ENCODE measurements around the gene VDR.

Gene VDR

DNA sequence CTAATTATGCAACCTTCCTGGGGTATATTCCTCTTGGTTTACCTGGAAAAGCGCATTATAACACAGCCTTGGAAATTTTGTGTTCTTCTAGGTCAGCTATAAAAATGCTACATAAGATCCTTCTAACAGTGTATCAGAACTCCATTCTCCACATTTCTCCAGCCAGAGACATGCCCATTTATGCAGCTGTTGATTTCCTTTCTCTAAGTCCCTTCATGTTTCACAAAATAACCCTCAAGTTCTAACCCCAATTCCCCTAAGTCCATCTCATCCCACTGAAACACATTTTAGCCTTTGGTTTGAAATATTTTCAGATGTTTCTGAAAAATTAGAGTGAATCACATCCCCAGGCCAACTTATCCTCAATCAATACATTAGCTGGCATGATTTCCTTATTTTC, 64.2 kb downstream of the VDR start:
- intact Hi-C loops (cut with DNase I) = no loop called here
- DNase-seq = no peak

DNA sequence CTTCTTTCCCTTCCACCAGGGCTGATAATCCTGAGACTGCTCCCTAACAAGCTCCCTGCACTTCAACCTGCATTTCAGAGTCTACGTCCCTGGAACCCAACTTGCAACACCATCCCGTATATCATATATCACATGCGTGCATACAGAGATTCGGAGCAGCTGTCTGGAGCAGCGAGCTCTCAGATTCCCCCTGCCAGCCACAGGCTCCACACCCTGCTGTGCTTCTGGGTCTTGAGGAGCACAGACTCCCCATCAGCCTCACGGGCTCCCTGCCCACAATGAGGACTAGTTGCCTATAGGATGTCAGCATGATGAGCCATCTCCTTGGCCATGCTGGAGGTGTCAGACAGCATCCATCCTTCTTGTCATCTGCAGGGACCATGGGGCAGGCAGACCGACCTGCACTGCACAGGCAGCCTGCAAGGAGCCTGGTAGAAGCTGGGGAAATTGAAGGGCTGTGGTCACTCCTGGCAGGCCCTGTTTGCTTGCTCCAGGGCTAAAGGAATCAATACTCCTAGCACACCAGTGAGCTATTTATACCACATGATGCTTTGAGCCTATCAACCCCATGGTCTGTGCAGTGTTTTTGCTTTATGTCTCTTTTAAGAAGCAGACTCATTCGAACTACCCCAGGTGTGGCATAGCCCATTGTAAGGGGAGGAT, 65.4 kb downstream of the VDR start:
- DNase-seq = no peak
- intact Hi-C loops (cut with DNase I) = loop anchor here (2.0 to 5.0 kb wide), 4 partner anchors 42 to 187 kb away; no protein-coding TSS in a partner anchor

DNA sequence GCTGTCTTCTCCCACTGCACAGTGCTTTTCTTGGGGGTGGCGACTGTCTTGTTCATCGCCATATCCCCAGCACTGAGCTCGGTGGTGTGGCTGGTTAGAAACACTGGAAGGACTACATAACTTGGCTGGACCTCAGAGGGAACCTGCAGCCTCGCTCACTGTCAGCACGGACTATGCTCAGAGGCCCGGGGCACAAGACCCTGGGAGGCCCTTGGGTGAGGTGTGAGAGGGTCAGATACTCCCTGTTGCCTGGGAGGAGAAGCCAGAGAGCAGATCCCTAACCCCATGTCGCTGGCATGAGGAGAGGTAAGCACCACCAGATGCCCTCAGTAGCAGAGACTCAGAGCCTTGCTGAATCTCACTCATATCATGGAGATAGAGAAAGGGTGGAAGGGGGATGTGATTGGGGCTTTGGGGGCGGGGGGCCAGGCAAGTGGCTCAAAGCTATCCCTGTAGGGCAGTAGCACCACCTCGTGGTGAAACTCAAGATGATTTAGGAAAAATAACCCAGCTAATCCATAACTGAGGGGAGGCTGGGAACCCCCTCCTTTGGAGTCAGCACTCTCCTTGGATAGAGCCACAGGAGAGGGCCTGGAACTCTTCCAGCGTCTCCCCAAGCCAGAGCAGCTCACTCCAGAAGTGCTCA, 66.4 kb downstream of the VDR start:
- intact Hi-C loops (cut with DNase I) = loop anchor here (2.0 to 5.0 kb wide), 4 partner anchors 41 to 186 kb away; no protein-coding TSS in a partner anchor
- peak in 35 of 42 donors; percentile 25 to 87 (median 55) for DNase-seq

DNA sequence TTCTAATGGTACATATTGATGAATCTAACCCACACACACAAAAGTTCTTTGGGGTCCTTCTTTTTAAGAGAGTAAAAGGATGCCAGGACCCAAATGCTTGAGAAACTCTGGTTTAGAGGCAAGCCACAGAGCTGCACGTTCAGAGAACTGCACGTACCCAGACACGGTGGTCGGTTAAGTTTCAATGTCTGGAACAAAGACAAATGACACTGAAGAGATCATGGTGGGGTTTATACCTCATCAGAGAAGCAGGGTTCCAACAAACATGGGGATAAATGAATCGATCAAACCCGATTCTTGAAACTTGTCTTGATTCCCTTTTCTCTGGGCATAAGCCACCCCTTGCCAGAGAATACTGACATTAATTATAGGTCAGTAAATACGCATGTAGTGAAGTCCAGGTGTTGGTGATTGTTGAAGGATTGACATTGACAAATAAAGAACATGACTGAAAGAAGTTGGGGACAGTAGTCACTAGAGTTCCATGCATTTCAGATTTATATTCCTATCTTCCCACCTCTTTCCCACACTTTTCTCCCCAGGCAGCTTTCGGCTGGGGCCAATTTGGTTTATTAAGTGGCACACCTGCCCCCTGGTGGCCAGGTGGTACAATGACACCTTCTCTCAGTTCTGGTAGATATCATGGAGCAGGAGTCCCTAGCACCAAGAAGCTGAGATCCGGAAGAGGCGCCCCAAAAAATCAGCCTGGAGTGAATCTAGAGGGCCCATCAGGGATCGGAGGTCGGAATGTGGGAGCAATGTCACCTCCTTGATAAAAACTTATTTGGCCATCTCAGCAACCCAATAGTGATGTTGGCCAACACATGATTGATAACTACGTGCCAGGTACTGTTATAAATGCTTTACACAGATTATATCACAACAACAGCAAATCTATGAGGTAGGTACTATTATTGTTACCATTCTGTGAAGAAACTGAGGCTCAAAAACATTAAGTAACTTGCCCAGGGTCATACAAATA, 67.3 kb downstream of the VDR start:
- intact Hi-C loops (cut with DNase I) = loop anchor here (2.0 to 5.0 kb wide), 4 partner anchors 40 to 185 kb away; no protein-coding TSS in a partner anchor

DNA sequence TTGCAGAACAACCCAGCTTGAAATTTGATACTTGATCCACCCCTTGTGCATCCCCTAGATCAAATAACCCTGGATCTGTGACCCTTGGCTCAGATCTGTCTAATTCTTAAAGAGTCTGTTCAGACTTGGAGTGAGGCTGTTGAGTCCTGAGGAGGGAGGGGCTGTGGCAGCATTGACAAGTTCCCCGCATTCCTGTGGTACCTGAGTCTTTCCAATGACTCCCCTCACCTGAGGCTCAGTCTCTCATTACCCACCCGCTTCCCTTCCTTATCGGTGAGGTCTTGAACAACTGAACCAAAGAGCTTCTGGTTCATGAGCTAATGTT, 69.0 kb downstream of the VDR start:
- intact Hi-C loops (cut with DNase I) = loop anchor here (5.0 kb wide), 3 partner anchors 38 to 183 kb away; no protein-coding TSS in a partner anchor
- DNase-seq = no peak

More for the DNA sequence above, 67.3 kb downstream of the VDR start:
- DNase-seq = peak; percentile 53 to 88 (median 76)

DNA sequence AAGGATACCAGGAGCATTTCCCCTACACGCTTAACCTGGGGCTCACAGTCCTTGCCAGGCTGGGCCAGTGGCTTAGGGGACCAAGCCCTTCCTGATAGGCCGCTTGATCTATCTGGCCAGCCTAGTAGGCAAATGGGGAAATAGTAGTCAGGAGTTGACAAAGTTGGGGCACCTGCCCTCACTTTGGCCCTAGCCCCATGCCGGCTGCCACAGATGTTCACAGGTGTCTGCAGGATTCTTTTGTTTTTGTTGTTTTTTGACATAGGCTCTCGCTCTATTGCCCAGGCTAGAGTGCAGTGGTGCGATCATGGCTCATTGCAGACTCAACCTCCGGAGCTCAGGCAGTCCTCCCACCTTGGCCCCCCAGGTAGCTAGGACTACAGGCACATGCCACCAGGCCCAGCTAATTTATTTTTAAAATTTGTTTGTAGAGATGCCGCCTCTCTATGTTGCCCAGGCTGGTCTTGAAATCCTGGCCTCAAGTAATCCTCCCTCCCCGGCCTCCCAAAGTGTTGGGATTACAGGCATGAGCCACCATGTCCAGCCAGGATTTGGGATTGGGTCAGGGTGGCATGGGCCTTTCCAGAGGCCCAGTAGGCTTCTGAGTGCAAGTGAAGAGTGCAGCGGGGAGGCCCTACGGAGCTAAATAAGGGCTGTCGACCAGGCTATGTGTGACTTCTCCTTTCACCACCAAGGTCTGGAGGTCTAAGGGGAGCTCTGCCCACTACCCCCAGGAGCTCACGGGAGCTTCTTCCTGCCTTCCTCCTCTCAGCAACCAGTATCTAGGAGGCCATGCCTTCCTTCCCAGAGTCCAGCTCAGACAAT, 69.6 kb downstream of the VDR start:
- intact Hi-C loops (cut with DNase I) = loop anchor here (5.0 kb wide), 3 partner anchors 38 to 183 kb away; no protein-coding TSS in a partner anchor
- DNase-seq = no peak

DNA sequence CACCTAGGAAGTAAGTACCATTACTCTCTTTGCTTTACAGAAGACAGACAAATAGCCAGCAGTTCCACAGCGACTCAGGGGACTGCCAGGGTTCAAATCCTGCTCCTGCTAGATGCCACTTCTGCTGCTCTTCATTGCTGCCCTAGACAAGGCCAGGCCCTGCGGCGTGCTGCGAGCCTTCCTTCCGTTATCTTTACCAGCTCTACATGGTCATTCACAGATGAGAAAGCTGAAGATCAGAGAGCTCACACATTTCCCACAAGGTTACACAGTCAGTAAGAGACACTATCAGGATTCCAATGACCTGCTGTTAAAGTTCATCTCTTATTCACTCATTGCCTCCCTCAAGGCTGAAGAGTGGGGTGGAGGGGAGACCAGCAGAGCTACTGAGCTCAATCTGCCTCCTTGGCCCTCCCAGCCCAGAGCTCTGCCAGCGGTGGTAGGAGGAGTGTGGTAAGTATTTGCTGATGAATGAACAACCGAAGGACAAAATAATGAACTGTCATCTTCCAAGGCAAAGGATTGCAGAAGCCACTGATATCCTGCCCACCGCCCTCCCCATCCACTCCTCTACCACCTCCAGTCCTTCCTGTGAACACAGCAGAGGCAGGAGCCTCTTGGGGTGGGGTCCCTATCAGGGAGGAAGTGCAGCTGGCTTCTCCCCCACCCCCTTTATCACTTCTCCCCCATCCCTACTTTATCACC, 70.4 kb downstream of the VDR start:
- intact Hi-C loops (cut with DNase I) = no loop called here
- no peak for DNase-seq

DNA sequence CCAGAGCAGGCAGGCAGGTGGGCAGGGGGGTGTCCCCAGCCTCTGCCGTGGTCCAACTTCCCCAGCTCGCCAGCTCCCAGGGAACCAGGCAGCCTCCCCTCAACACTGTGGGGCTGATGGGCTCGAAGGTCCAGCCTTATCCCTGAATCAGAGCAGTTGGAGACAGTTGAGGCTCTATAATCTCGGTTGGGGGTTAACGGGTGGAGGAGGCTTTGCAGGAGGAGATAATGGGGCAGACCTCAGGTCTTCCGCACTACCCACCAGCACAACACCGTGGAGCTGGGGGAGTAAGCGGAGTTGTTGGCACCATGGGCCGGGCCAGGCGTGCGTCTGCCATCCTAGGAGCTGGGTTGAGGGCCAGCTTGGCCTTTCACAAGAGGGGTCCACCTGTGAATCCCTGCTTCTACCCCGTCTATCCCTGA, 71.2 kb downstream of the VDR start:
- no peak for DNase-seq
- intact Hi-C loops (cut with DNase I) = no loop called here

DNA sequence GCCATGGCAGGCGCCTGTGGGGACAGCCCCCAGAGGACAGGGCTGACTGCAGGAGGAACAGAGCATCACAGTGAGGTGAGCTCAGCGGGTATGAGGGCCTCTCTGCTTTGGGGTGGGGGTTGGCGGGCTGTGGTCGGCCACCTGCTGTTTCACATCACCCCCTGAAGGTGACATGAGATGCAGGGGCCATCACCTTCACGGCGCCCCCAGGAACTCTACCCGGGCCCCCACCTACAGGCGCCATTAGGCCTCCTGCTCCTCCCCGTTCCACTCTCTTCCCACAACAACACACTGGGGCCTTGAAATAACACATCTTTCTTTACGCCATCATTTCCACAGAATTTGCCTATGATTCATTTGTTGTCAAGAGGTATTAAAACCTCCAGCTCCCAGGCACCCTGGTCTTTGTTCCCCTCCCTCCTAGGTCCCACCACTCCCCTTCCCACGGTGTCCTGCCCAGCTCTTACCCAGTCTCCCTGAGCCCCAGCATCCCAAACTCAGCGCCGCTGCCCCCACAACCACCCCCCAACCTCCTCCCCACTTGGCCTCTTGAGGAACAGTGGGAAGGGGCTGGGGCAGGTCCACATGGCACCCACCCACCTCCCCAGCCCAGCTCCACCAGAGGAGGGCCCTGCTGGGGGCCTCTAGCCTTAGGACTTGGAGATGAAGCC, 72.4 kb downstream of the VDR start:
- no peak for DNase-seq
- intact Hi-C loops (cut with DNase I) = no loop called here

DNA sequence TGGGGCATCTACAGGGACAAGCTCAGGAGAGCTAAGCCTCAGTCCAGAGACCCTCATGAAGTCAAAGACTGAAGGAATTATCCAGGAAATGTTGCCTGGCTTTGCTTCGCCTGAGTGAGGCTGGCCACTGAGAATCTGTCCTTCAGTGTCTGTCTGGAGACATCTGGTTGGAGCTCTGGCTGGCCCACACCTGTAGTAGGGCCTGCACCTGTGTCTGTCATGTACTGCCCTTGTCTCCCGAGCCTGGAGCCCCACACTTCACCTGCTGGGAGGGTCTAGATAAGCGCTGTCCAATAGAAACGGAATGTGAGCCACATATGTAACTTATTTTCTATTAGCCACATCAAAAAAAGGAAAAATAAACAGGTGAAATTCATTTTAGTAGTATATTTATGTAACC, 75.2 kb downstream of the VDR start:
- intact Hi-C loops (cut with DNase I) = no loop called here
- no peak for DNase-seq

DNA sequence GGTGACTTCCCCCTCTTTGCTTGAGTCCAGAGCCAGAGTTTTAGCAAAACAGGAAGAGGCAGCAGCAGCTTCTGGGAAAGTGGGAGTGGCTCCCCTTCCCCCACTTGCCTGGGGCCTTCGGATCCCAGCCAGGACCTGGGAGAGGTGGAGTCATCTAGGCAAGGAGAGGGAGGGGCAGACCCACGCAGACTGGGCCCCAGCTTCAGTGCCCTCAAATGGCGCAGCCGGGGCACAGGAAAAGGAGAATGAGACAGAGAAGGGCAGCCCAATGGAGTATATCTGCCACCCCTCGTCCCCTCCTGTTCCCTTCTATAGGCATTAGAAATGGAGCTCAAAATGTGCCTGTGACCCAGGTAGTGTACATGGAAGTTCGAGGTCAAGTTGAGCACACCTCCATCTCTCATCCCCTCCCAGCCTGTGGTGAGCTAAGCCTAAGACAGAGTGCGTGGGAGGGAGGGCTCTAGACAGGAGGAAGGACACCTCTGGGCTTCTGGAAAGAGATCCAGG, 75.8 kb downstream of the VDR start:
- peak in 3 of 42 donors; percentile 17 to 43 (median 20) for DNase-seq
- intact Hi-C loops (cut with DNase I) = no loop called here

DNA sequence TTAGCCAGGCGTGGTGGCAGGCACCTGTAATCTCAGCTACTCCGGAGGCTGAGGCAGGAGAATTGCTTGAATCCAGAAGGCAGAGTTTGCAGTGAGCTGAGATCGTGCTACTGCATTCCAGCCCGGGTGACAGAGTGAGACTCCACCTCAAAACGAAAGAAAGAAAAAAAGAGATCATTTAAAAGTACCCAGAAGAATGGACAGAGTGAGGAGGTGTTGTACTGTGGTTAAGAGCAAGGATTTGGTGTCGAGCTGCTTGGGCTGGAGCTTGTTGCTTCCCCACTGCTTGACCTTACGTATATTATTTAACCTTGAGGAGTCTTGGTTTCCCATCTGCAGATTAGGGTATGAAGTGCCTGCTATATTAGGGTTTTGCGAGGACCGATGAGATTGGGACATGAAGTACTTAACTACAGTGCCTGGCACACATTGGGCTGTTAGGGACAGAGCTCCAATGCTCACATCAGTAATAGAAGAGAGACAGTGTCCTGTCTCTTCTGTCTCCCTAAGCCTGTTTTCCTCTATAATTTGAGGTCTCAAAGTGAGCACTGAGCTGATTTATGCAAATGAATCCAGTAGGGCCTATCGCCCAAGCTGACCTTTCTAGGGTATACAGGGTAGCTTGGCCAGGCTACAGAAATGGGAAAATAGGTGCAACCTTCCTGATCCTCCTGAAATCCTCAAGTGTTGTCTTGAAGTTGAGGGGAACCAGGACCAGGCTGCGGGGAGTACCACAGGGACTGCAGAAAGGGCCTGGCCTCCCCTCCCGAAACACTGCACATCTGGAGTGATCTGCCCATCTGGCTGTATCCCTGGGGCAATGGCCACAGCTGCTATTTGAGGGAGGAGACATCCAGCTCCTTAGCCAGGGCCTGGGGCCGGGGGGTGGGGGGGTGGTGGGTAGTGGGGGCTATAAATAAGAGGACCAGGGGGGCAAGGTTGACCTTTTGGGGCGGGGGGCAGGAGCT, 76.5 kb downstream of the VDR start:
- intact Hi-C loops (cut with DNase I) = no loop called here

DNA sequence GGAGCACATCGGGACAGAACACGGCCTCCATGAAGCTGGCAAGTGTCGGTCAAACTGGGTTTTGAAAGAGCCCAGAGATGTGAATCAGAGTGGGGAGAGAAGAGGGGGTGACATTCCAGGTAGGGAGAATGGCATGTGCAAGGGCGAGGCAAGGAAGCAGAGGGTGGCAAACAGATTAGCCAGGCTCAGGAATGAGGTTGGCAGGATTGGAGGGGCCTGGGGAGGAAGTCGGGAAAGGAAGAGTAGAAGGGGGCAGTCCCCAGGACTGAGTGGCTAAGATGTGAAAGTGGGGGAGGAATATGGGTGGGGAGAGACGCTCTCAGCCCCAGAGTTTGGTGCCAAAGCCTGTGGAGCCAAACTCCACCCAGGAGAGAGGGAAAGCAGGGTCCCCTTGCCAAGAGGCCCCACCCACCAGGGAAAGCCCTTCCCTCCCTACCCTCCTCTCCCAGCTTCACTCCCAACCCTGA, 79.6 kb downstream of the VDR start:
- DNase-seq = no peak

More for the DNA sequence above, 76.5 kb downstream of the VDR start:
- no peak for DNase-seq

DNA sequence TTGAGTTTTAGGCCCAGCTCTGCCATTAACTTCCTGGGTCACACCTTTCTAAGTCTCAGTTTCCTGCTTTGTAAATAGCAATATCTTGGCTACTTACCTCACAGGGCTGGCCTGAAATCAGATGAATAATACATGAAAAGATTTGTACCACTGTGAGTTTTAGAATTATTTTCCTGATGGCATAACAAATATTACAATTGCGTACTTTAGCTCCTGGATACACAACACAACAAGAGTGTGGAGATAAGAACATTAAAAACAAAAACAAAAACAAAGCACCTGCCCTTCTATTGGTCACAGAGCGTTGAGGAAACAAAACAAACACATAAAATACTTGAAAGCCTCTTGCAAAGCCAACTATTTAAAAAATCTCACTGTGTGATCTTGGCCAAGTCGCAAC, 80.2 kb downstream of the VDR start:
- intact Hi-C loops (cut with DNase I) = no loop called here
- no peak for DNase-seq

More for the DNA sequence above, 79.6 kb downstream of the VDR start:
- intact Hi-C loops (cut with DNase I) = no loop called here

DNA sequence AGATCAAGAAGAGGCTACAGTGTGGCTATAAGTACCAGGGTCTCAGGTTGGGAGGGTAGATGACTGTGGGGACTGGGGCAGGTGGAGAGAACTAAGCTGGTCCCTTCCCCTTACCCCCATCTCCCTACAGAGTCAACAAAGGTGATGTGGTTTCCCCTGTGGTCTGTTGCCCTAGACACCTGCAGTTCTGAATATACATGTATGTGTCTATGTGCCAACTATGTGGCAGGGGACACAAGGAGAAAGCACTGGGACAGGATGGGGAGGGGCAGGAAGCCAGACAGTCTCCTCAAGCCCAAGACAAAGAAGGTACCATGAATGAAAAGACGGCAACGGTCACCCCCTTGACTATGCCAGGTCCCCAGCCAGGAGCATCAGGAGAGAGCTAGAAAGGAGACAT, 80.6 kb downstream of the VDR start:
- intact Hi-C loops (cut with DNase I) = no loop called here
- DNase-seq = no peak
